HG03354 (cell line): Measurements from ENCODE around the gene BCL3.
A peak's percentile ranks its signal among the peaks of the same experiment; 100 is the strongest.
"Not testable (repeated sequence)": the region's sequence is repeated elsewhere in the genome, so short reads cannot be mapped to it uniquely, and the experiment has no call there.

ENCODE experiments used
- ATAC-seq: cut with Tn5 transposase; IDR thresholded peaks from one replicate; pipeline ENCODE4 v1.9.1; 2021; ENCODE audit warnings: mild to moderate bottlenecking; ENCODE audit not compliant: unreplicated experiment, poor library complexity, severe bottlenecking

The BCL3 gene

GRCh38 chr19:44754750-44755080 is 6.2 kb downstream of the BCL3 start:
- no peak for ATAC-seq

GRCh38 chr19:44755219-44755618 is 6.7 kb downstream of the BCL3 start:
- no peak for ATAC-seq

- ATAC-seq: no peak
These were observed 7.6 kb downstream of the BCL3 start for GRCh38 chr19:44756089-44756562.

GRCh38 chr19:44757057-44757734 is 8.7 kb downstream of the BCL3 start:
- ATAC-seq: no peak

- ATAC-seq: no peak
These were observed 9.4 kb downstream of the BCL3 start for GRCh38 chr19:44757735-44758505.

- no peak for ATAC-seq
These were observed 10.1 kb downstream of the BCL3 start for GRCh38 chr19:44758596-44758995.

GRCh38 chr19:44759083-44759804 is 10.7 kb downstream of the BCL3 start:
- ATAC-seq: no peak

- ATAC-seq: no peak
These were observed 13.5 kb downstream of the BCL3 start for GRCh38 chr19:44762038-44762437.

- ATAC-seq: no peak
These were observed 16.8 kb downstream of the BCL3 start for GRCh38 chr19:44765033-44765948.

- ATAC-seq: no peak
These were observed 17.4 kb downstream of the BCL3 start for GRCh38 chr19:44765949-44766335.

- ATAC-seq: no peak
These were observed 19.0 kb downstream of the BCL3 start for GRCh38 chr19:44767295-44768180.

- ATAC-seq: peak; percentile 94
These were observed 22.2 kb downstream of the BCL3 start for GRCh38 chr19:44770550-44771257.

GRCh38 chr19:44772144-44772543 is 23.6 kb downstream of the BCL3 start:
- ATAC-seq: not testable (repeated sequence)

GRCh38 chr19:44772959-44773358 is 24.5 kb downstream of the BCL3 start:
- no peak for ATAC-seq

- no peak for ATAC-seq
These were observed 27.2 kb downstream of the BCL3 start for GRCh38 chr19:44775676-44776240.

GRCh38 chr19:44776402-44777096 is 28.0 kb downstream of the BCL3 start:
- ATAC-seq: no peak

GRCh38 chr19:44777715-44778347 is 29.3 kb downstream of the BCL3 start, which contains the start of gene CBLC:
CBLC (plus strand) TSS chr19:44777890; CDS start chr19:44777932, 42 bp downstream.
- no peak for ATAC-seq
